Retina (tissue), 1 donor: ENCODE results near the gene GPBAR1.
"Not testable (repeated sequence)": the region's sequence is repeated elsewhere in the genome, so short reads cannot be mapped to it uniquely, and the experiment has no call there.

Experiments
- DNase-seq: peaks from one replicate; pipeline ENCODE4 v3.0.0-alpha.2; 2016

GPBAR1 gene

GRCh38 chr2:218311541-218312266 lies 50.9 kb downstream of the GPBAR1 start:
- not testable (repeated sequence) for DNase-seq

- DNase-seq = no peak
These were observed 51.5 kb downstream of the GPBAR1 start for GRCh38 chr2:218312267-218312756.

- no peak for DNase-seq
These were observed 52.5 kb downstream of the GPBAR1 start for GRCh38 chr2:218313356-218313755.
